ENCODE data around the gene IQCH. TPM values are rescaled to one million over a fixed set of nuclear protein-coding genes. Genes with fewer than 3 reads are reported as not detected.

IQCH gene
- total and polyA plus RNA-seq, 9 donors: 0.69 to 1.8 (median 0.97) TPM

DNA sequence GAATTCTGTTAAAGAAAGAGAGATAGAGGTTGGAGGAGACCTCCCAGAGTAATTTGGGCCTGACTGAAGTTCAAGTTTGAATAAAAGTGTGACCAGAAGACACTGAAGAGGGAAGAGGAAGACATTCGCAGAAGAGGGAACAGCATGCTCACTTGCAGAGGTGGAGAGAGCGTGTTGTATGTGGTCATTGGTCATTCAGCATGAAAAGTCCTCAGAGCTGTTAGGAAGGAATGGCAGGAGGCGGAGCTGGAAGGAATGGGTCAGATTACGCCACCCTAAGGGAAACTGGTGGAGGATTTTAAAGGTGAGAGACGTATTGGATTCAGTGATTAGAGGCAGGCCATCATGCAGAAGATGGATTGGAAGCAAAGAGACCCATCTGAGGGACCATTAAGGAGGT is 41.6 kb downstream of the IQCH start:
- no peaks in the 10 kb centered on the region for H3K4me1 ChIP-seq (ENCODE audit: control insufficient read depth, insufficient read depth, low read length)
- no peak for DNase-seq
- no peak overlapping the region for H3K4me3 ChIP-seq (ENCODE audit: low read length)
- H3K36me3 ChIP-seq (ENCODE audit: control insufficient read depth, insufficient read depth, low read length): no peaks in the 10 kb centered on the region
- WGBS (ENCODE audit: insufficient coverage): 75% methylated on average over 5 of the region's 5 CpGs
- H3K9me3 ChIP-seq (replicated peaks; ENCODE audit: control insufficient read depth, low read depth, low read length): no peaks in the 10 kb centered on the region
- H3K27me3 ChIP-seq (ENCODE audit: control insufficient read depth, insufficient read depth, low read length): no peaks in the 10 kb centered on the region
- H3K27ac ChIP-seq (ENCODE audit: low read length): no peak overlapping the region

DNA sequence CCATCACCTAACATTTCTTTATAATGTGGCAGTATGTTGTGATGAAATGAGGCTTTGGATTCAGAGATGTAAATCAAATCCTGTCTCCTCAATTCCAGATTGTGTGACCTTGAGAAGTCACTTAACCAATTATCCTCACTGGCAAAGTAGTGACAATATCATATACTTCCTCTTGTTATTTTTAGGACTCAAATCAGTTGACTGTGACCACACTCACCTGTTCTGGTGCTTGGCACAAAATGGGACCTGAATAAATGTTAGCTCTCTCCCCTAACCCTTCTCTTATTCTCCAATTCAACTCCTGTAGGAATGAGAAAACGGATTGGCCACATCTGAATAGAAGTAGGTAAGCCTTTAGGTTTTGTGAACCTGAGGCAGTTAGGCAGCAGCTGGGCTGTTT is 42.1 kb downstream of the IQCH start:
- Histone ChIP-seq H3K4me1 (ENCODE audit: control insufficient read depth, insufficient read depth, low read length) (no peaks in the 10 kb centered on the region), H3K36me3 (ENCODE audit: control insufficient read depth, insufficient read depth, low read length) (no peaks in the 10 kb centered on the region), H3K4me3 (ENCODE audit: low read length) (no peak overlapping the region), H3K9me3 (replicated peaks; ENCODE audit: control insufficient read depth, low read depth, low read length) (no peaks in the 10 kb centered on the region), H3K27ac (ENCODE audit: low read length) (no peak overlapping the region), H3K27me3 (ENCODE audit: control insufficient read depth, insufficient read depth, low read length) (no peaks in the 10 kb centered on the region)
- DNase-seq: no peak
- WGBS (ENCODE audit: insufficient coverage): no CpG with 5 or more reads among the region's 1 CpG

DNA sequence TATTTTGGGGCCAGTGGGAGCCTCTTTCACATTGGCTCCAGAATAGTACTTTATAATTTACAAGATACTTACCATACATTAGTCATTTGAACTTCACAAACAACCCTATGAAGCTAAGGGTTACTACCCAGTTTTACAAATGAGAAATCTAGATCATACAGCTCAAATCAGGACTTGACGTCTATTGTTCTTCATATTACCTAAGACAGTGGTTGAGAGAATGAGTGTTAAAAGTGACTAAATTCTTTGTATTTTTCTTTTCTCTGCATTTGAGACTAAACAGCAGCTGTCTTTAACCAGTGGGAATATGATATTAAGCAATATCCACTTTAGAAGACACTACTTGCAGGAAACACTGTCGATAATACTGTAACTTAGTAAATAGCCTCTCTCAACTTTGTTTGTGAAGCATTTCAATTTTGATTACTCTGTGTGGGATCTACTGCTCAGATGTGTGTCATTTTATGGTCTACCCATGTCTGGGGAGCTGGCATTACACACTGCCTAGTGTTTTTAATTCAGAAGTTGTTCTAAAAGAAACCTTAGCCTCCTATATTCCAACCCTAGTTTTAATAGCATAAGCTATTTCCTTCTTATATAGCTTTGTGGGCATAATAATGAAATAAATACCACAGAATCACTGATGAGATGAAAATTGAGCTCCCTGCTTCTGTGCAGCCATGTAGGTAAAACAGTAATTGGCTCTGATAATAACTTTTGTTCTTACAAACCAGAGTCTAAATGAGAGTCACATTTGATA is 45.9 kb downstream of the IQCH start:
- H3K27ac ChIP-seq (ENCODE audit: low read length): no peak overlapping the region
- H3K4me3 ChIP-seq (ENCODE audit: low read length): no peak overlapping the region
- no peaks in the 10 kb centered on the region for H3K4me1 ChIP-seq (ENCODE audit: control insufficient read depth, insufficient read depth, low read length)
- WGBS (ENCODE audit: insufficient coverage): no CpG with 5 or more reads among the region's 2 CpGs
- no peaks in the 10 kb centered on the region for H3K27me3 ChIP-seq (ENCODE audit: control insufficient read depth, insufficient read depth, low read length)
- DNase-seq: peak; percentile 44
- H3K9me3 ChIP-seq (replicated peaks; ENCODE audit: control insufficient read depth, low read depth, low read length): no peaks in the 10 kb centered on the region
- H3K36me3 ChIP-seq (ENCODE audit: control insufficient read depth, insufficient read depth, low read length): no peaks in the 10 kb centered on the region

DNA sequence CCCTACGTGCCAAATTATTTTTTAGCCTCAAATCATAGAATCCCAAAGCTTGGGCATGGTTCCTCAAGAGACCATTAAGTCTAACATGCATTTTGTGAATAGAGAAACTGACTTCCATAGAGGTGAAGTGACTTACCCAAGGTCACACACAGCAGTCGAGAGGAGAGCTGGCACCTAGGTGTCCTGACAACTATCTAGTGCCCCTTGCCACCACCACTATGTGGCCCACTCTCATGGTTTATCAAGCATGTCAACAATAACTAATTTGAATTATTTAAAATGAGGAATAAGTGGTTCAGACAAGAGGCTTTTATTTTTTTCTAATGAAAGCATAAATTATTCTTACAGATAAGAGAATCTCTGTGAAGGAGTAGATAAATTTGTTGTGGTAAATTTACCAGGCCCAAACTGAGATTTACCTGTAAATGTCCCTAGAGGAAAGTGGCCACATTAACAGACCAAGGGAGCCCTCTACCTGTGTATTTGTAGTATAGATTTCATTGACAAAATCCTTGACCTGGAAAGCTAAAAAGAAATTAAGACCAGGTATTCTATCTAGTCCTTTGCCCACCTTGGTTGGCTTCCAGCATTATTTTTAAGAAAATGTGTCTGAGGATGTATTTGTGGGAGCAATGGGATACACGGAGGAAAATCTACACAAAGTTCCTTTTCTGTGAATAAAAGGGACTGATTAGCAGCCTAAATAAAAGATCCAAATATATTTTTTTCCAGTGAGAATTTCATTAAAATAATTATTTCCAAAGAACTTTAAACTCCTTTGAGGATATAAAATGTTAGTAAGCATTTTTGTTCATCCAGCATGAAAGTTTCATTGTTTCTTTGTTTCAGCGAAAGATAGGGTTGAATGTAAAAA is 49.1 kb downstream of the IQCH start:
- DNase-seq: peak; percentile 23
- Histone ChIP-seq H3K4me3 (ENCODE audit: low read length) (no peak overlapping the region), H3K36me3 (ENCODE audit: control insufficient read depth, insufficient read depth, low read length) (no peaks in the 10 kb centered on the region), H3K27ac (ENCODE audit: low read length) (no peak overlapping the region), H3K4me1 (ENCODE audit: control insufficient read depth, insufficient read depth, low read length) (peaks cover 3% of the 10 kb centered on the region), H3K27me3 (ENCODE audit: control insufficient read depth, insufficient read depth, low read length) (no peaks in the 10 kb centered on the region), H3K9me3 (replicated peaks; ENCODE audit: control insufficient read depth, low read depth, low read length) (no peaks in the 10 kb centered on the region)
- no CpG with 5 or more reads among the region's 4 CpGs for WGBS (ENCODE audit: insufficient coverage)

DNA sequence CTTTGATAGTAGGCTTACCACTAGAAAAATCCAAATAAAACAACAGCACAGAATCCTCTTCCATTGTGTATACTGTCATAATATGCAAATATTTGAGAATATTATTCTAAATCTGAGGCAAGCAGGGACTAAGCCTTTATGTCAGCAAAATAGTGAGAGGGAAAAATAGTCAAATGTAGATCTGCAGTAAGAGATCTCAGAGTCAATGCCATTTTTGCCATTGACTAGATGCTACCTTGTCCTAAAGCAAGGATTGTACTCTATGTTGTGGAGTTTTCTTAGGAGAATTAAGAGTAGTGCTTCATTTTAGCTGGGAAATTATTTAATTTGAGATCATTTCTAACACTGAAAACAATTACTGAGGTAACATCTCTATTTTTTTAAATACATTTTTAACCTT is 50.2 kb downstream of the IQCH start:
- no peaks in the 10 kb centered on the region for H3K9me3 ChIP-seq (replicated peaks; ENCODE audit: control insufficient read depth, low read depth, low read length)
- peaks cover 3% of the 10 kb centered on the region for H3K4me1 ChIP-seq (ENCODE audit: control insufficient read depth, insufficient read depth, low read length)
- no peak overlapping the region for H3K27ac ChIP-seq (ENCODE audit: low read length)
- H3K4me3 ChIP-seq (ENCODE audit: low read length): no peak overlapping the region
- no peaks in the 10 kb centered on the region for H3K27me3 ChIP-seq (ENCODE audit: control insufficient read depth, insufficient read depth, low read length)
- DNase-seq: no peak
- no peaks in the 10 kb centered on the region for H3K36me3 ChIP-seq (ENCODE audit: control insufficient read depth, insufficient read depth, low read length)

DNA sequence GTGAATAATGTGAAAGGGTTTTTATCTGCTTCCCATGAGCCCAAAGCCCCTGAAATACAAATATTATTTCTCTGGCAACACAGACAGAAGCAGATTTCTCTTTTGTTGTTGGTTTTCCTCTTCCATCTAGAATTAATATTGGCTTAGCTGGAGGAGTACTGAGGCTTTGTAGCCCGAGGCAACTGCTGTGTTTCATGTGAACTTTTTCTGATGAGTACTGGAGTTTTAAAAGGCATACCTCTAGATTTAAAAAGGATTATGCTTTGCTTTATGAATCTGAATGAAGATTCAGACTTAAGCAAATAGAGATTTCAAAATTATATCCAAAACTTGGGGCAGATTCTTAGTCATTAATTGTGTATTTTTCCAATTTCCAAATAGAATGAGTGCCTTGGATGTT is 50.9 kb downstream of the IQCH start:
- no peak overlapping the region for H3K4me3 ChIP-seq (ENCODE audit: low read length)
- no peak for DNase-seq
- H3K27ac ChIP-seq (ENCODE audit: low read length): no peak overlapping the region
- no peaks in the 10 kb centered on the region for H3K9me3 ChIP-seq (replicated peaks; ENCODE audit: control insufficient read depth, low read depth, low read length)
- WGBS (ENCODE audit: insufficient coverage): no CpG with 5 or more reads among the region's 1 CpG
- peaks cover 3% of the 10 kb centered on the region for H3K4me1 ChIP-seq (ENCODE audit: control insufficient read depth, insufficient read depth, low read length)
- no peaks in the 10 kb centered on the region for H3K36me3 ChIP-seq (ENCODE audit: control insufficient read depth, insufficient read depth, low read length)
- H3K27me3 ChIP-seq (ENCODE audit: control insufficient read depth, insufficient read depth, low read length): no peaks in the 10 kb centered on the region

DNA sequence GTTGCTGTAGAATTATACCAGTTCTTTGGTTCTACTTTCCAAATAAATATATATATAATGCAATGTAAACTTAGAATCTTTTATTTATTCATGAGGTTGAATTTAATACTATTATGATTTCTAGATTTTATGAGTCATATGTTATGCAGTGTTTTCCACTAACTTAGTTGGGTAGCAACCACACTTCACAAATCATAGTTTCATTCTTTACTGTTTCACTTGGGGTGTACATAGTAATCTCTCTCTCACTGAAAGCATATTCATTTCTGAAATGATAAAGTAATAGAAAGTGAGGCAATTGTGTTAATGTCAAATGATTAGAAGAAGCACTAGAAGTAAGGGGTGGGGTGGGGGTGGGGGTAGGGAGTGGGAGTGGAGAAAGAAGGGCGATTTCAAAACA is 52.6 kb downstream of the IQCH start:
- no peaks in the 10 kb centered on the region for H3K9me3 ChIP-seq (replicated peaks; ENCODE audit: control insufficient read depth, low read depth, low read length)
- H3K27ac ChIP-seq (ENCODE audit: low read length): no peak overlapping the region
- no peaks in the 10 kb centered on the region for H3K27me3 ChIP-seq (ENCODE audit: control insufficient read depth, insufficient read depth, low read length)
- no peak overlapping the region for H3K4me3 ChIP-seq (ENCODE audit: low read length)
- WGBS (ENCODE audit: insufficient coverage): no CpG with 5 or more reads among the region's 1 CpG
- H3K36me3 ChIP-seq (ENCODE audit: control insufficient read depth, insufficient read depth, low read length): no peaks in the 10 kb centered on the region
- DNase-seq: peak; percentile 41
- peaks cover 3% of the 10 kb centered on the region for H3K4me1 ChIP-seq (ENCODE audit: control insufficient read depth, insufficient read depth, low read length)

DNA sequence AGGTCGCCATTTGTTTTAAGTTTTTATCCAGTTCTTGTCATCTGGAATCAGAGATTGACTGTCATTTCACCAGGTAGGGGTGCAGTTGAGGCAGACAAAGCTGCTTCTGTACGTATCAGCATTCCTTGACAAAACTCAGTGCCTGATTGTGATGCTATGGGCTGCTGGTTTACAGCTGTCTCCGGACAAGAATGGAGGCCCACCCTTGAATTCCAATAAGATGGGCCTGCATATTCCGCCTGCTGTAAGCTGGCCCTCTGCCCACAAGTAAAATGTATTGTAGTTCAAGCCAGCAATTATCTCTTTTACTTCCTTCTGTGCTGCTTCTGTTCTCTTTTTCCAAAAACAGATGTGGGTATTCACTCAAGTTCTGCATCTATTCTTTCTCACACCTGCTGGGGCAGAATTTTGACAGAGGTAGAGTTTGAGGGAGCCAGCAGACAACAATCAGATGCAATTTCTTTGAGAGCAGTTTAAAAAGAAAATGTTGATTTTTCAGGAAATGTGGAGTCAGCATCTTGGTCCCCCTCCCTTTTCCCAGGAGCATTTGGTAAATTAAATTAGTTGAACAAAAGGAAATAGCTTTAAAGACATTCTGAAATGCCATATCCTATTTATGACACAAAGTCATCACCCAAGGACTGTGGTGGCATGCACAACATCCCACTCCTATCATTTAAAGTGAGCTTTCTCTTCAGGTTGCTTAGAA is 53.5 kb downstream of the IQCH start:
- H3K36me3 ChIP-seq (ENCODE audit: control insufficient read depth, insufficient read depth, low read length): no peaks in the 10 kb centered on the region
- WGBS (ENCODE audit: insufficient coverage): 33% methylated on average over 1 of the region's 4 CpGs

DNA sequence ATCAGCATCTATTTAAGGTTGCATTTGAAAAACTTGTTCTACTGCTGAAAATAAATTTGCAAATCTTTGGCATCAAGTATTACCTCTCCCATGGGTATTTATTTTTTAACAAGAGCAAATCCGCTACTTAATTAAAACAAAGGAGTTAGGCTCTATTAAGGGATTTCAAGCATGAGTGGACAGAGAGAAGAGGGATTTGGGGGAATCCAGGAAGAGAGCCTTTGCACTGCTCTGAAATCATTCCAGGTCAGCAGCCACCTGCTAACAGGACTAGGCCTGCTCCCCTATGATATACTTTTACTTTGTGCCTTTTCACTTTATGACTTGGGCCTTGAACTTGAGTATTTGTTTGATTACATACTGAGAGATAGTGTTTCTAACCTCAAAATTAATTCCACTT is 57.1 kb downstream of the IQCH start:
- Histone ChIP-seq H3K4me3 (ENCODE audit: low read length) (no peak overlapping the region), H3K9me3 (replicated peaks; ENCODE audit: control insufficient read depth, low read depth, low read length) (no peaks in the 10 kb centered on the region), H3K27me3 (ENCODE audit: control insufficient read depth, insufficient read depth, low read length) (no peaks in the 10 kb centered on the region), H3K4me1 (ENCODE audit: control insufficient read depth, insufficient read depth, low read length) (peaks cover 3% of the 10 kb centered on the region), H3K36me3 (ENCODE audit: control insufficient read depth, insufficient read depth, low read length) (no peaks in the 10 kb centered on the region), H3K27ac (ENCODE audit: low read length) (no peak overlapping the region)
- DNase-seq: no peak
- WGBS (ENCODE audit: insufficient coverage): no CpG with 5 or more reads among the region's 1 CpG

More for the DNA sequence above, 53.5 kb downstream of the IQCH start:
- no peaks in the 10 kb centered on the region for H3K27me3 ChIP-seq (ENCODE audit: control insufficient read depth, insufficient read depth, low read length)
- no peak overlapping the region for H3K4me3 ChIP-seq (ENCODE audit: low read length)
- no peaks in the 10 kb centered on the region for H3K9me3 ChIP-seq (replicated peaks; ENCODE audit: control insufficient read depth, low read depth, low read length)
- H3K4me1 ChIP-seq (ENCODE audit: control insufficient read depth, insufficient read depth, low read length): peaks cover 3% of the 10 kb centered on the region
- H3K27ac ChIP-seq (ENCODE audit: low read length): no peak overlapping the region
- peak; percentile 50 for DNase-seq

DNA sequence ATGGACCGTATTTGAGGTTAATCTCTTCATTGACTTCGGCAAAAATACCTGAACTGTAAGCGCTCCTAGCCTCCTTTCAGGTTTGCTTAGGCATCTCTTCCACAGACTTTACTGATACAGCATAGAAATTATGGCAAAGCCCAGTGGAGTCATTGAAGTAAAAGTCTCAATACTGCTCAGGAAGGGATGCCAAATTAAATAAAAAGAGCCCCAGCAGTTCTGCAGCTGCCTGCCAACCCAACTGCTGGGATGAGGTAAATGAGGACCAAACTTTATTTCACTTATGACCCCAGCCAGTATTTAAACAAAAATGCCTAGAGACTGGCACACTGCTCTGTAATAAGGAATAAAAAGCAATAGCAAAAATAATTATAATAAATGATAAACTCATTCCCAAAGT is 65.4 kb downstream of the IQCH start:
- peak; percentile 33 for DNase-seq
- no peaks in the 10 kb centered on the region for H3K9me3 ChIP-seq (replicated peaks; ENCODE audit: control insufficient read depth, low read depth, low read length)
- no peaks in the 10 kb centered on the region for H3K36me3 ChIP-seq (ENCODE audit: control insufficient read depth, insufficient read depth, low read length)
- 83% methylated on average over 1 of the region's 3 CpGs for WGBS (ENCODE audit: insufficient coverage)
- H3K27me3 ChIP-seq (ENCODE audit: control insufficient read depth, insufficient read depth, low read length): no peaks in the 10 kb centered on the region
- H3K4me3 ChIP-seq (ENCODE audit: low read length): no peak overlapping the region
- no peaks in the 10 kb centered on the region for H3K4me1 ChIP-seq (ENCODE audit: control insufficient read depth, insufficient read depth, low read length)
- no peak overlapping the region for H3K27ac ChIP-seq (ENCODE audit: low read length)

Data from muscle of leg (tissue), 11 donors.